ENCODE measurements around the gene DIS3L.

- TF ChIP-seq POLR2A (IDR thresholded peaks at IDR 0.05; ENCODE audit: low read length) (no peak), CTCF (IDR thresholded peaks at IDR 0.05) (no peak), ATOH8 (CRISPR knock-in tag; IDR thresholded peaks at IDR 0.05; ENCODE audit: low read depth) (no peak), FOSL2 (IDR thresholded peaks at IDR 0.05) (no peak), FOSL2 (CRISPR knock-in tag; IDR thresholded peaks at IDR 0.05) (no peak), MAX (IDR thresholded peaks at IDR 0.05) (no peak), TP53 (CRISPR knock-in tag; IDR thresholded peaks at IDR 0.05) (no peak), CEBPB (IDR thresholded peaks at IDR 0.05) (no peak), RAD21 (conservative IDR thresholded peaks at IDR 0.05 in 1 of 2, IDR thresholded peaks at IDR 0.05 in 1 of 2) (no peak), RFX5 (IDR thresholded peaks at IDR 0.05) (no peak), KDM1A (IDR thresholded peaks at IDR 0.05; ENCODE audit: low read depth) (no peak), POLR2AphosphoS2 (conservative IDR thresholded peaks at IDR 0.05; ENCODE audit: low read length) (no peak)
Measured at GRCh38 chr15:66285533-66286280, 7.7 kb upstream of the DIS3L start.

All from A549 (cell line).